C4-2B (cell line): Measurements from ENCODE around the gene PPP1R11.

ENCODE experiments used
- H3K27ac ChIP-seq: fragments of 450-650 bp; 2 replicates; pipeline ENCODE4 v1.5.1; 2017
- CTCF ChIP-seq: fragments of 450-650 bp; conservative IDR thresholded peaks from 2 replicates; pipeline ENCODE4 v1.5.1; 2017; ENCODE audit warnings: mild to moderate bottlenecking
- ZFX ChIP-seq: fragments of 450-650 bp; IDR thresholded peaks from 2 replicates; pipeline ENCODE4 v1.6.1; 2017

The PPP1R11 gene

GRCh38 chr6:30092852-30093543 lies 26.0 kb downstream of the PPP1R11 start:
- TF ChIP-seq CTCF, result no peak
- no peak for TF ChIP-seq ZFX

GRCh38 chr6:30093951-30094661 lies 27.1 kb downstream of the PPP1R11 start:
- H3K27ac ChIP-seq, result no peak overlapping the region
- TF ChIP-seq ZFX (no peak), CTCF (no peak)

More at GRCh38 chr6:30092852-30093543, 26.0 kb downstream of the PPP1R11 start:
- H3K27ac ChIP-seq, result no peak overlapping the region

DNA sequence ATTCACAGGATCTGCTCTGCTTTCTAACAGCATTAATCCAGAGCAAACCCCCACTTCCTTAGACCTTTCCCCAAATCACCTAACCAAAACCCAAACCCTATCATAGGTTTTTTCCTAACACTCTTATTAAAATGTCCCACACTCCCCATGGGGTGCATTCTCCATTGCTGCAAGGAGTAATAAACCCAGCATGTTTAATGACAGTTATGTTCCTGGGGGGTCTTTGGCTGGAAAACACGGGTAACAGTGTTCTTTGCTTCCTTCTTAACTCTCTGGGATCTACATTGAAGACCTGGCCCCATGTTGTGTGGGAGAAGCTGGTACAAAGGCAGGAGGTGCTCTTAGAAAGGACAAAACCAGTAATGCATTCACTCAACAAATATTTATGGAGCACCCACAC lies 29.8 kb downstream of the PPP1R11 start:
- no peak overlapping the region for H3K27ac ChIP-seq
- TF ChIP-seq ZFX (no peak), CTCF (no peak)

DNA sequence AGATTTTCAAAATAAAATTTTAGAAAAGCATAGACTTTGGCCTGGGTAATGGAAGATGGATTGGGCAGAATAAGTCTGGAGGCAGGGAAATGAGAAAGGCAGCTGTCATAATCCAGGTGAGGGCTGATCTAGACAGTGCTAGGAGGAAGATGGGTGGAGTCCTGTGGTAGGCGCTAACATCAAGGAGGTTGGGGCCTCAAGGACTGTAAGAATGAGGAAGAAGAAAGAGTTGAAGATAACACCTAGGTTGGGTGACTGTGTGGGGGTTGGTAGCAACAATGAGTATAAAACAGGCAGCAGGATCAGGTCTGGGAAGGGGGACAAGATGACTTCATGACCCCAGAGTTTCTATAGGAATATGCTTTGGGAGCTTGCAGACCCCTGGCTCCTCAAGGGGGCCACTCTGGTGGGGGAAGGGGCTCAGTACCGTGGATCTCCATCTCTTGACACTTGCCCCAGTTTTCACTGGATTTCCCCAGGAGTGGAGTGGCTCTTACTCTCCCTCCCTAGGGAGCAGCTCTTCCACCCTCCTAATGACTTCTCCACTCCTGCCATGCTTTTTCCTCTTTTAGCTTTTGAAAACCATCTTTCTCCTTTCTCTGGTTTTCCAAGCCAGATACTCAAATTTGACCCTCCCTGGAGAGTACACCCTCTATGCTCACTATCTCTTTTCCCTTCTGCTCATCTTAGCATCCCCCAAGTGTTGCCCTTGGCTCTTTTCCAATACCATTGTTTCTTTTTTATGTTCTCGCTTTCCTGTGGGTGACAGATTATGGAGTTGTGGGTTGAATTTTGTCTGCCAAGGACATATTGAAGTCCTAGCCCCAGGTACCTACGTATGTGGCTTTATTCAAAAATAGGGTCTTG lies 31.1 kb downstream of the PPP1R11 start:
- TF ChIP-seq CTCF (no peak), ZFX (no peak)
- no peak overlapping the region for H3K27ac ChIP-seq

DNA sequence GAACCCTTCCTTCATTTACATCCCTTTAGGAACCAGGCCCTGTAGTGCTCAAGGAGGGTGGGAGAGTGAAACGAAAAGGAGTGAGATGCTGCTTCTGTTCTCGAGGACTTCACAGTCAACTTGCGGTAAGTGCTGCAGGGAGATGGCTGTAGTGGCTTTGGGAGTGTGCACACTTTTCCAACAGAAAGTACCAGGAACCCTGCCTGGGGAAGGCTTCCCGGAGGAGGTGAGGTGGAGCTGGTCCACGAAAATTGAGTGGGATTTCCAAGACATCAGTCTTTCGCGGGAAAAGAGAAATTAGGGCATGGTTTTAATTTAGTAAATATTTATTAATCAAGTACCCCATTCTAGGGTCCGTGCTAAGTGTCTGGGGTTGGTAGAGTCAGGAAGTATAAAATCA lies 33.2 kb downstream of the PPP1R11 start:
- TF ChIP-seq CTCF (no peak), ZFX (no peak)
- no peak overlapping the region for H3K27ac ChIP-seq

DNA sequence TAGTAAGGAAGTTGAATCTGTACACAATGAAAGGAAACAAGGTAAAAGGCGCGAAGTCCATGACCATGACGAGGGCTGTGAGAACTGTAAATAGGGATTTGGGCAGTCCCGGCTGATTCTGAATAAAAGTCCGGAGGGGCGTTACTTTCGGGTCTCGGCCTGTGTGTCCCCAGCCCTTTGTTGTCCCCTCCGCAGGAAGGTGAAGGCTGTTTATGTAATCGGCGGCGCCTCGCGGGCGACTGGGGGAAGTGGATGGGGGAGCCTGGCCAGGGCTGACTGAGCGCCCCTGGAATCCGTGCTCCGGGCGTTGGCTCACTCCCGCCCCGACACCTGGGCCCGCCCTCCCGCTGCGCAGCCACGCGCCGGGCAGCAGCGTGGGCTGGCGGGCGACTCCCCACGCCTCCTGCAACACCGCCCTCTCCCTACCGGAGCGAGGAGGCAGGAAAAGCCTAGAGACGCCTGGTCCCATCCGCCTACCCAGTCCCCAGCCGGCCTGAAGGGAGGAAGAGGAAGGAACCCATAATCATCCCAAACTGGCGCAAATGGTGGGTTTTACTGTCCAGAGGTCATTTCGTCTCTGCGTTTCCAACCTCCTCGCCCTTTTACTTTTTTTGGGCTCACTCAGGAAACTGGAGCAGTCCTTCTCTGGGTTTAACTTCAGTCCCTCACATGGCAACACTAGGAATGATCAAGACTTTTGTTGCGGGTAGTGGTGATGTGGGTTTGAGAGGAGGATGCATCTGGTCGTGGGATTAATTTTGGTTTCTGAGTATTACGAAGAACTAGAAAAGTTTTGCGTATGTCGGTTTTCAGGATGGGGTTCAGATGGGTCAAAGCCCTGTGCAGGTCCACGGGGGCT lies 33.8 kb downstream of the PPP1R11 start:
- H3K27ac ChIP-seq, result no peak overlapping the region
- TF ChIP-seq ZFX (no peak), CTCF (no peak)
